ENCODE data around the gene CAMK2G.
A peak's percentile ranks its signal among the peaks of the same experiment; 100 is the strongest.
"Not testable (repeated sequence)": the region's sequence is repeated elsewhere in the genome, so short reads cannot be mapped to it uniquely, and the experiment has no call there.

CAMK2G gene

DNA sequence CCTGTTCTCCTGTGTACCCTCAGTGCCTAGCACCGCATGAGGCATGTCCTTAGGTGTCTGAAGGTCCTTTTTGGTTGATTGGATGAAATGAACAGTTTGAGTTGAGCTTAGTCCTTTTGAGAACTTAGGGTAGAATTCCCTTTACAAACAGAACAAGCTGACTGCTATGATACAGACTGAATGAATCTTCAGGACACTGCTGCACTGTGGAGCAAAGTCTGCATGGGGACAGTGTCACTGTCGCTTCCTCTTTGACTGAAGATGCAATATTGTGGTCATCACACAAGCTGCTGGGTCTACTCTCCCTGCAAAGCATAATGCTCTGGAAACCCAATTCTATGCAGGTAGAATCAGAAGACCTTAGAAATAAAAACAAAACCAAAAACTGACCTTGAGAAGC, 28.0 kb upstream of the CAMK2G start:
- DNase-seq (ENCODE audit: low read depth in 2 of 2): no peak

DNA sequence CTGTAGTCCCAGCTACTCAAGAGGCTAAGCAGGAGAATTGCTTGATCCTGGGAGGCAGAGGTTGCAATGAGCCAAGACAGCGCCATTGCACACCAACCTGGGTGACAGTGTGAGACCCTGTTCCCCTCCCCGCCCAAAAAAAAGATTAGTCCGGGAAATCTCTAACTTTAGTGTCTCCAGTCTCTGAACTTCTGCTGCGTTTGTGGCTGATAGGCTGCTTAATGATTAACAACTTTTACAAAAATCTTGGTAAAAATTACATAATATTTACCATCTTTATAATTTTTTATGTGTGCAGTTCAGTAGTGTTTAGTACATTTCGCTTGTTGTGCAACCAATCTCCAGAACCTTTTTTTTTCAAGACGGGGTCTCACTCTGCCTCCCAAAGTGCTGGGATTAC, 26.9 kb upstream of the CAMK2G start:
- no peak for DNase-seq (ENCODE audit: low read depth in 2 of 2)

DNA sequence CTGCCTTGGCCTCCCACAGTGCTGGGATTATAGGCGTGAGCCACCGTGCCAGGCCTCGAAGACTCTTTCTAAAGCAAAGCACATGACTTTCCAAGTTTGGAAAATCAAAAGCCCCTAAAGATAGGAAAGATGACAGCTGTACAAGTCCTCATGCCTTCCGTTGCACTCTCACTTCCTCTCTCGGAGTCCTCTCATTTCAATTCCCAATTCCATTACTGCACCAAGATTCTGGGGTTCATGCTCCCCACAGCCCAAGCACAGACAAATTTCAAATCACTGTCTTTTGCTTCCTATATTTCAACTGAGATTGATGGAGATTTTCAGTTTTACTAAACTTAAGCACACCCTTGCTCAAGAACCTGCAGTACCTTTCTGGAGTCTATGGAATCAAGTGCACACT, 25.7 kb upstream of the CAMK2G start:
- no peak for DNase-seq (ENCODE audit: low read depth in 2 of 2)

DNA sequence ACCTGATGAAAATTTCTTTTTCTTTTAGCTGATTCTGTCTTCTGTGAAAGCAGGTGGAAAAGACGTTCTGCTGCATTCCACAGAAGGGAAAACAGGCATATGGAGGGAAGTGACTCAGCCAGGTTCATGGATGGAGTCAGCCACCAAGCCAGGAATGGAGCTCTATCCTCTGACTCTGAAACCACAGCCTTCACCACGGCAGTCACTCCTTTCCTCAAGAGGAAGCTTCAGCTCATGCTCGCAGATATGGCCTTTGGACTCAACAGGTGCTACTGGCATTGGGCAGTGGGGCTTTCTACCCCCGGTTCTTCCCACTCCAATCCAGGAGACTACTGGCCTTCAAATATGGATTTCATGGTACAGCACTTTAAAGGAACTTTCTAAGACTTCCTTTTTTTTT, 25.1 kb upstream of the CAMK2G start:
- DNase-seq (ENCODE audit: low read depth in 2 of 2): no peak

DNA sequence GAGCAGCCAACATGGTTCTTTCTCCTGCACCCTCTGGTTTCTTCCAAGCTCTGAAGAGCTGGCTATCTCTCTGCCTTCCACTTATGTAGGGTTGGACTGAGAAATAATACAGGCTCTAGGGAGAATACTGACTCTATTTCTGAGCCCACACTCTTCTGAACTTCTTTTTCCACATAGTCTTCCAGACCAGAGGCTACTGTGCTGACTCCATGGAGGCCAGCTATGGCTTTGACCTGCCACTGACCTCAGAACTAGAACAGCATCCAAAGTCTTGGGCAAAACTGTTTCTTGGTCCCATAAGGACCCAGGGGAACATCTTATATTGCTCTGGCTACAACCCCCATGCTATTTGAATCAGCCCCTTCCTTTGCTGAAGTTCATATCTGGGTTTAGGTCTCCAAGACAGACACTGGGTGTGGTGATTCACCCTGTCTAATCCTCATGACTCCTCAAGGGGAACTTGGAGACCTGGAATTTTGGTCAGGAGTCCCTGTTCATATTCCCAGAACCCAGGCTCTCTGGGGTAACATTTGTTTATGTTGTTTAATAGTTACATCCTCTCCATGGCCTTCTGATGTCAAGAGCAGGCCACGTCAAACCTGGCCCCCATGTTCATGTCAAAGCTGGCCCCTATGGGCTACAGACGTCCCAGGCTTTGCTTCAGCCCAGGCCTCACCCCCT, 24.5 kb upstream of the CAMK2G start:
- DNase-seq (ENCODE audit: low read depth in 2 of 2): no peak

DNA sequence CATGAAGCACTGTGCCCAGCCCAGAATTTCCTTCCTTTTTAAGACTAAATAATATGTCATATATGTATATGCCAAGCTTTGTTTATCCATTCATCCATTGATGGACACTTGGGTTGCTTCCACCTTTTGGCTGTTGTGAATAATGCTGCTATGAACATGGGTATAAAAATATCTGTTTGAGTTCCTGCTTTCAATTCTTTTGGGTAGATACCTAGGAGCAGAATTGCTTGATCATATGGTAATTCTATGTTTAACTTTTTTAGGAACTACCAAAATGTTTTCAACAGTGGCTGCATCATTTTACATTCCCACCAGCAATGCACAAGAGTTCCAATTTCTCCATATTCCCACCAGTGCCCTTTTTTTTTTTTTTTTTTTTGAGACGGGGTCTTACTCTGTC, 23.3 kb upstream of the CAMK2G start:
- no peak for DNase-seq (ENCODE audit: low read depth in 2 of 2)

DNA sequence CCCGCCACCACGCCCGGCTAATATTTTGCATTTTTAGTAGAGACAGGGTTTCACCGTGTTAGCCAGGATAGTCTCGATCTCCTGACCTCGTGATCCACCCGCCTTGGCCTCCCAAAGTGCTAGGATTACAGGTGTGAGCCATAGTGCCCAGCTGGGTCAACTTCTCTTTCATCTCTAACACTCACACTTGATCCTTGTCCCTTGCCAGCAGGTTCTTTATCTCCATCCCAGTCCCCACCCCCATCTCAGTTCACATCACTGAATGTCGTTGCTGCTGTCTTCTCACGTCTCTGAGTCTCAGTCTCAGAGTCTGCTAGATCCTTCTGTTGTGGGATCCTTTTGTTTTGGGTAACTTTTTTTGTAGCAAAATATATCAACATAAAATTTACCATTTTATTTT, 21.0 kb upstream of the CAMK2G start:
- DNase-seq (ENCODE audit: low read depth in 2 of 2): not testable (repeated sequence)

DNA sequence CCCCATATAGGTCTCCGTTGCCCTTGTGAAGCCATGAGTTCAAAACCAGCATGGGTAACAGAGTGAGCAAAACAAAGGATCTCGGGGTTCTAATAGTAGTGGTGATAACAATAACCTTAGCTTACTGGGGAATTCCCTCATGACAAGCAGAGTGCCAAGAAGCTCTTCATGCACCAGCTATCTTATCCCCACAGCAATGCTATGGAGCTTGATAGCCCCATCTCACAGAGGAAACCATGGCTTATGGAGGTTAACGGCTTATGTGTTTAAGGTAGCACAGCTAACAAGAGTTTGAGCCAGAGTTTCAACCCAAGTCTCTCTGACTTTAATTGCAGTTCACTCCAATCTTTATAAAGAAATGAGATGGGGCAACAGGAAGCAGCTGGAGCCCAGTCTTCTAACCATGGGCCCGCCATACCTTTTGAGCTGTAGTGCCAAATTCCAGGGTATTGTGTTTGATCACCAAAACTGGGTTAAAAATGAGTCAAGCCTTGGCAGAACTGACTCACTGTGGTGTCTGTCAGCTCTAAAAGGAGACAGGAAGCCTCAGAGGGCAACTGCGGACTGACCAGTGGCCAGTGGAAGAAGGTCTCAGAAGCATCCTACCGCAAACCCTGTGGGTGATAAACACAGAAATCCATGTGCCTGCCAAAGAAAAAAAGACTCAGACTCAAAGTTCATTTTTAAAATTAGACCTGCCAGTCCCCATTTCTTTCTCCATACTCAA, 20.1 kb upstream of the CAMK2G start:
- no peak for DNase-seq (ENCODE audit: low read depth in 2 of 2)

DNA sequence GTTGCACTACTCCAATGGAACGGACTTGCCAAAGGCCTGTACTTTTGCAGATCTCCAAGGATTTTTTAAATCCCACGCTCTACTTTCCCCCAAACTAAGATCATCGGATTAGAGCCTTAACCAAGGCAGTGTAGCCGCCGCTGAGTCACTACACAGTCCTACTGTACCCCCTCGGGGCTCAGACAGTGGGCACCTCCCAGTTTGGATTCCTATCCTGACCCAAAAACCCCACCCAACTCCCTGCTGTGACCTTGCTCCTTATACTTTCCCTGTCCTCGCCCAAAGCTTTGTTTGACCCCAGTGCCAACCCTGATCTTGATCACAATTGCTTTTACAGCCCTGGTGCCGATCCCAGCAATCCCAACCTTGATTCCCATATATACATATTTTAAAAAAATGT, 19.1 kb upstream of the CAMK2G start:
- DNase-seq (ENCODE audit: low read depth in 2 of 2): no peak

DNA sequence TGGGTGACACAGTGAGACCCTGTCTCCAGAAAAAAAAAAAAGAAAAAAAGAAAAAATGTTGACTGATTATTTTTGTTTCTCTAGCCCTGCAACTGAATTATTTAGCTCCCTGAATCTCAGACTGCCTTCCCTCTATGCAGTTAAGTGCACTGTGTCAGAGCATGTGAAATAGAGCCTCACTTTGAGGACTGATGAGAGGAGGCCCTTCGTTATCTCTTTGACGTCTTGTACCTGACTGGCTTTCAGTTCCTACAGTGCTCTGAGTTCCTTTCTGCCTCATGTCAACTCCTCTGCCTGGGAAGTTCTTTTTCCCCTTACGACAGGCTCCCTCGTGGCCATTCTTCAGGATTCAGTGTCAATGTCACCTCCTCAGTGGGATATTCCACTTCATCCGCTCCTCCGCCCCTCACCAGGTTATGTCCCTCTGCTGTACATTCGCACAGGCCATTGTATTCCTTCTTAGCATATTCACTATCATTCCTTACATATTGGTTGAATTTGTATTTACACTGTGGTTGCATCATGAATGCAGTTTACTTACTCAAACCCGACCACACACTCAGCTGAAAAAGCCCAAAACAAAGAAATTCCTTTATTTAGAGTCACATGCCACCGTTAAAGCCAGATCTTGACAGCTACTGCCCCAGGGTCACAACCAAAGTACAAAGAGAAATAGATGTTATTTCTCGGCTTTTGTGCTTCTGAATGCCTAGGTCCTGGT, 18.1 kb upstream of the CAMK2G start:
- no peak for DNase-seq (ENCODE audit: low read depth in 2 of 2)

DNA sequence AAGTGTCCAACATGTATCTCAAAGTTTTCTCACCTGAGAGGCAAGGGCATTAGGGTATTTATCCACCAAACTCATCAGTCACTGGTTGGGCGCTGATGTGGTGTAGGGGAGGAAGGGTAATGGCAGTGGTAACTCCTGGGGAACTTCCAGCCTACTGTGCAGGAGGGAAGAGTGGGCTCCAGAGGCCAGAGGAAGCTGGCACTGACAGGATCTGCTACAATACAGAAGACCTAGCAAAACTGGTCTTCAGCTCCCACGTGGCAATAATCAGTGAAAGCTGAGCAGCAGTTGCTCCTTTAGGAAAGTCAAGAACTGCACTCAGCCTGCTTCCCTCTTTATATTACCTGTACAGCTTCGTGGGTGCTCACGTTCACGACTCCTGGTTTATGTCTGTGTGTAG, 17.2 kb upstream of the CAMK2G start:
- no peak for DNase-seq (ENCODE audit: low read depth in 2 of 2)

DNA sequence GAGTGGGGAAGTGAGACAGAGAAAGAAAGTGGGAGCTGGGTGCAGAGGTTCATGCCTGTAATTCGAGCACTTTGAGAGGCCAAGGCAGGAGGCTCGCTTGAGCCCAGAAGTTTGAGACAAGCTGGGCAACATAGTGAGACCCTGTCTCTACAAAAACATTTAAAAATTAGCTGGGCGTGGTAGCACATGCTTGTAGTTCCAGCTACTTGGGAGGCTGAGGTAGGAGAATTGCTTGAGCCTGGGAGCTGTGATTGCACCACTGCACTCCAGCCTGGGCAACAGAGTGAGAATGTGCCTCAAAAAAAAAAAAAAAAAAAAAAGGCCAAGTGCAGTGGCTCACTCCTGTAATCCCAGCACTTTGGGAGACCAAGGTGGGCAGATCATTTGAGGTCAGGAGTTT, 16.5 kb upstream of the CAMK2G start:
- not testable (repeated sequence) for DNase-seq (ENCODE audit: low read depth in 2 of 2)

DNA sequence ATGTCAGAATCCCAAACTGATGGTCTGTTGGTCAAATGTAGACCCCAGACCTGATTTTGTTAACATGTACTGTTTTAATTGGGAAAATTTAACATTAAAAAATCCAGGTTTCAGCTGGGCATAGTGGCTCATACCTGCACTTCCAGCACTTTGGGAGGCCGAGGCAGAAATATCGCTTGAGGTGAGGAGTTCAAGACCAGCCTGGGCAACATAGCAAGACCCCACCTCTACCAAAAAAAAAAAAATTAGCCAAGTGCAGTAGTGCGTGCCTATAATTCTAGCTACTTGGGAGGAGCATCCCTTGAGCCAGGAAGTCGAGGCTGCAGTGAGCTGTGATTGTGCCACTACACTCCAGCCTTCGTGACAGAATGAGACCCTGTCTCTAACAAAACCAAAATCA, 15.9 kb upstream of the CAMK2G start:
- no peak for DNase-seq (ENCODE audit: low read depth in 2 of 2)

DNA sequence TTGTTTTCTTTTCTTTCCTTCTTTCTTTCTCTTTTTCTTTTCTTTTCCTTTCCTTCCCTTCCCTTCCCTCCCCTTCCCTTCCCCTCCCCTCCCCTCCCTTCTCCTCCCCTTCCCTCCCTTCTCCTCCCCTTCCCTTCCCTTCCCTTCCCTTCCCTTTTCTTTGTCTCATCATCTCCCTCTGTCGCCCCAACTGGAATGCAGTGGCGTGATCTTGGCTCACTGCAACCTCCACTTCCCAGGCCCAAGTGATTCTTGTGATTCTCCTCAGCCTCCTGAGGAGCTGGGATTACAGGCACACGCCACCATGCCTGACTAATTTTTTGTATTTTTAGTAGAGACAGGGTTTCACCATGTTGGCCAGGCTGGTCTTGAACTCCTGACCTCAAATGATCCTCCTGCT, 15.1 kb upstream of the CAMK2G start:
- not testable (repeated sequence) for DNase-seq (ENCODE audit: low read depth in 2 of 2)

DNA sequence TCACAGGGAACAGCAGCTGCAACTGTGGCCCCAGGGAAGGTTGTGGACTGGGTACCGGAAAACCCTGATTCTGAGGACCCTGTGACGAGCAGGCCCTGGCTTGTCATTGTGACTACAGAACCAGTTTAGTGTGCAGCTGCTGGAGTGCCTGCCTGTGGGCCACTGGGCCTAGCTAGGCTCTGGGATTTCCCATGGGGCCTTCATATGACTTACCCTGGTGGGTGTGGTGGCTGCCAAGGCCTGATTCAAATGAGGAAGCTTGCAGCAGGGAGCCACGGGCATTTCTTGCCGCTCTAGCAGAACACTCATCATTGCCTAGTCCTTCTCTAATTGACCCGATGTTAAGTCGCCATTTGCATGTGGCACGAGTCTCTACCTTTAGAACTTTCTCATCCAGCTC, 14.7 kb upstream of the CAMK2G start:
- DNase-seq (ENCODE audit: low read depth in 2 of 2): no peak

DNA sequence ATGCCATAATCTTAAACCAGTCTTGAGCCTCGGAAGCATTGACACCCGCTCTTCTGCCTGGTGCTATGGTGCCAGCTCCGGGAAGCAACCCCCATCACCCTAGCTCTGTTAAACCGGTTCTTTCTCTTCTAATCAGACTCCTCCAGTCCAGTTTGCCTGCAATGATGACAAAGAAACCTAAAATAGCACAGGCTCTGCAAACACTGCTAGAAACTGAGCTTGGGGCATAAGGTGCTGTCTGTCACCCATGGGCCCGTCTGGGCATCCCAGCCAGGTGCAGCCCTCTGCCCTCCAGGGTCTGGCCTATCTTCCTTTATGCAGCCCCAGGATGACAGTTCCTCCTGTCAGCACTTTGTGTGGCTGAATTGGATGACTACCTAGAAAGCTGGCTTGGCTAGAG, 14.2 kb upstream of the CAMK2G start:
- no peak for DNase-seq (ENCODE audit: low read depth in 2 of 2)

DNA sequence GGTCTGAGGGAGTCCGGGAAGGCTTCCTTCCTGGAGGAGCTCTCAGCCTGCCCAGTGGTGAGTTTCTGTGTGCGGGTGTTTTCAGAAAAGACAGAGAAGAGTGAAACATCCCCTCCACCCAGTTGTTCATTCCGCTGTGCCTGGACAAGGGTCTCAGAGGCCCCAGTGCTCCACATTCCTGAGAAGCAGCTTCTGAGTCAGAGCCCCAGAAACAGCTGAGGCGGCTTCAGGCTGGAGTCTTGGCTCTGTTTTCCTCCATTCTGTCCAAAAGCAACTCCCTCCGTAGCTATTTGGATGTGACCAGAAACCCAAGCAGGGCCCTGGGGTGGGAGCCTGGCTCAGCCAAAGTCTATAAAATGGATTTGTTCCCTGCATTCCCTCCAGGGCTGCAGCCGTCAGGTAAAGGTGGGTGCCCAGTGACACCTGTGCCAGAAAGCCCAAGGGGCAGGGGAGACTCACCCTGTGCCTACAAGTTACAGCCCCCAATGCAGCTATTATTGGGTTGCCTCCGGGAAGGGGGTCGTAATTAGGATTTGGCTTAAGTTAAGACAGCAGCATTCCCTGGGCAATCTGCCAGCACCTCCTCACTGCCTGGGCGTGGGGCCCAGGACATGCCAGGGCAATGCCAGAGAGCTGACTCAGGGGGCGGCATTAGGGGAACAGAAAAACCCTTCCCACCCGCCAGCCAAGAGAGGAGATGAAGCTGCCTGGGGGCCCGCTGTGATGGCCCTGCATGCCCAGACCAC, 13.1 kb upstream of the CAMK2G start:
- DNase-seq (ENCODE audit: low read depth in 2 of 2): no peak

DNA sequence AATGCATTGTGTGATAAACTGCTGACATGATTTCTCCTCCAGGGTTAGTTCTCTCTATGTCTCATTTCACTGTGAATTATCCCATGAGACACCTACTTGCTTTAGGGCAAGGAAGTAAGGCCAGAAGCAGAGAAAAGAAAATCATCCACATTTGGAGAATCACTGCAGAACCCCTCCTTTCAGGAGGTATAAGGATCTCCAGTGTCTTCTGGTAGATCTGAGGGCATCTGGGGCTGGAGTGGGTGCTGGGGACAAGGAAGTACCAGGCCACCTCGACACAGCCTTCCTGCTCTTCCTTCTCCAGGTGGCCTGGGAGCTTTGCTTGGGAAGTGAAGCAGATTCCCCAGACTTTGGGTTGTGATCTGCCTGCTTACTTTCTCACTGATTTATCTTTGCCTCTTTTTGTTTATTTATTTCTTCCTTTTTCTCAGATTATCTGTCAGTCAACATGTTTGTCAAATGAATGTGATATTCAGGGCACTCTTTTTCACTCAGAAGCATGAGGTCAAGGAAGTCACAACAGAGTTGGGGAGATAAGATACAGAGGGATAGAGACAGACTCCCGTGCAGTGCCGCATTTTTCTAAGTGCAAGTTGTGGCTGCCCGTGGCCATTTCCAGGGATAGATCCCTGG, 12.4 kb upstream of the CAMK2G start:
- no peak for DNase-seq (ENCODE audit: low read depth in 2 of 2)

DNA sequence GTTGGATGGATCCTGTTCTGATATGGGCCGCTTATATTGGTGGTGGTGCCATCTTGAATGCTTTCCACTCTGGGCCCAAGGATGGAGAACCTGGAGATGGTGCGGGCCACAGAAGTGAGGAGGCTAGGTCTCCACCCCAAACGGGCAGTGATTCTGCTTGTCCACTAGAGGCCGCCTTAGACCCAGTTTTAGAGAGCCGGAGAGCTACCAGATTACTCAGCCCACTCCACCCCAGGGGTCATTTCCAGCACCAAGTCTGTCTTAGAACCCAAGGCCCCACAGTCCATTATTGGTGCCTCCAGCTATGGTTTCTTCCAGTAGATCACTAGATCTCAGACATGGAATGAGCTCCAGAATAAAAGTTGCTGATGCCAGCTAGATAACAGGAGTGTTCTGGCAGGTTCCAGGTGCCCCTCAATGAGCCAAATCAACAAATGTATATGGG, 11.8 kb upstream of the CAMK2G start:
- DNase-seq (ENCODE audit: low read depth in 2 of 2): peak; percentile 34 to 46

DNA sequence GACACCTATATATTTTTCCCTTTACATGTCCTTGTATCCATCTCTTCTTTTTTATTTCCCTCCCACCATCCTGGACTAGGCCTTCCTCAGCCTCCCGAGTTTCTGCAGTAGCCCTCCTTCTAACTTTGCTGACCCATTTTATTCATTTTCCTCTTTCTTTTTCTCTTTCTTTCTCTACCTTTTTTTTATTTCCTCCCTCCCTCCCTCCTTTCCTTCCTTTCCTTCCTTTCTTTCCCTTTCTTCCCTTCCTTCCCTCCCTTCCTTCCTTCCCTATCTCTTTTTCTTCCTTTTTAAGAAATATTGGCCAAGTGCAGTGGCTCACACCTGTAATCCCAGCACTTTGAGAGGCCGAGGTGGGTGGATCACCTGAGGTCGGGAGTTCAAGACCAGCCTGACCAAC, 9.7 kb upstream of the CAMK2G start:
- no peak for DNase-seq (ENCODE audit: low read depth in 2 of 2)

DNA sequence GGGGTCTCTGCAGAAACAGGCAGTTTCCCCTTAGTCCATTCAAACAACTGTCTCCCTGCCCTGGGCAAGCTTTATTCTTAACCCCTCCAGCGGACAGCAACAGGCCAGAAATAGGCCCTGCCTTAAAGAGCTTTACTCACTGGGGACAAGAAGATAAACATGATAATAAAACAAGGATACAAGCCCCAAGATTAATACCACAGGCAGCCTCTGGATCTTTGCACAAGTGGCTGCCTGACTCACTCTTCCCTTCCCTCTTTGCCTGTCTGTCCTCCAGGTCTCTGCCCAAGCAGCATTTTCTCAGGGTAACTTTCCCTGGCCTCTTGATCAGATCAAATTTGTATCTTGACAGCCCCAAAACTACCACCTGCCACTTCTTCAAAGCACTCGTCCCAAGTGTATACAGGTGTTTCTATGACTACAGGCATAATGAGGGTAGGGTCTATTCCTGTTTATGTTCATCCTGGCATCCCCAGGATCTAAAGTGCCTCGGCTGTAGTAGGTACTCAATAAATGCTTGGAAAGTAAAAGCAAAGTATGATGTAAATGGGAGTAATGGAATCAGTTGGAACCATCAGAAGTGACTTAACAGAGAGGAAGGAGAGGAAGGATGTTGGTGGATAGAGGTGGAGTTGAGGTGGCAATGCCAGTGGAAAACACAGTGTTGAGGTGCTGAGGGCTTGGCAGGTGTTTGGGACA, 7.0 kb upstream of the CAMK2G start:
- DNase-seq (ENCODE audit: low read depth in 2 of 2): no peak
